Ovary (tissue), 3 donors: ENCODE results near the gene ADGRA1.

ENCODE experiments used
- CTCF ChIP-seq, 3 donors: fragments of 450-650 bp in 2 of 3; fragments of 200-600 bp in 1 of 3; IDR thresholded peaks; one replicate each; pipeline versions ENCODE4 v1.5.1 to v1.8.0; 2016 to 2022; ENCODE audit warnings: antibody characterized with exemption in 3 of 3, mild to moderate bottlenecking in 1 of 3
- POLR2A ChIP-seq: fragments of 450-650 bp; IDR thresholded peaks from one replicate; pipeline ENCODE4 v1.6.1; 2017; ENCODE audit warnings: antibody characterized with exemption, mild to moderate bottlenecking, moderate library complexity
- donor health status: DM: no; HTN: no; CAD: no.

- TF ChIP-seq POLR2A = no peak
- no peak for TF ChIP-seq CTCF (IDR thresholded peaks at IDR 0.05)
These were observed 17.4 kb downstream of the ADGRA1 start for GRCh38 chr10:133104963-133105640.
